AG10803 (cell line): ENCODE results near the gene AGBL1.
A peak's percentile ranks its signal among the peaks of the same experiment; 100 is the strongest.

Experiments used
- DNase-seq: peaks from one replicate; pipeline ENCODE4 v3.0.0; 2010; ENCODE audit warnings: low read depth
- H3K4me3 ChIP-seq: 2 replicates; pipeline ENCODE4 v1.5.1; 2011; ENCODE audit warnings: mild to moderate bottlenecking, low read length, control low read depth
- CTCF ChIP-seq: conservative IDR thresholded peaks from 2 replicates; pipeline ENCODE4 v1.5.1; 2011; ENCODE audit warnings: mild to moderate bottlenecking, low read length, control low read depth, inconsistent platforms

Gene AGBL1

DNA sequence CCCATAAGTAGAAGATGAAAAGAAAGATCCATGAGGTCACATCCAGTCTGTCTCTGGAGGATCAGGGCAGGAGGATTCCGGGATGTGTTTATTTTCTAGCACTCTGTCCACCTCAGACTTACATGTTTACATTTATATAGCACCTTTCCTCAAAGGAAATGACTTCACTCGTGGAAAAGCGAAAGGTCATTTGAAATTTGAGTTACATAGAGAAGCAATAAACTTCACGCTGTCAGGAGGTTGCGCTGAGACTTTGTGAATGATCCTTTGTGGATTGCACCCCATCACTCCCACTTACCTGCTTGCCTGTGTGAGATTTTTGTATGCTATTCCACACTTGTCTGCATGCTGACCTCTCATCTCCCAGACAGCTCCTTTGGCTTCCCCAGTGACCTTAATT is 540.5 kb downstream of the AGBL1 start:
- no peak overlapping the region for H3K4me3 ChIP-seq
- TF ChIP-seq CTCF, result no peak
- DNase-seq, result no peak

GRCh38 chr15:86620641-86621349 is 541.1 kb downstream of the AGBL1 start:
- H3K4me3 ChIP-seq, result no peak overlapping the region
- no peak for TF ChIP-seq CTCF
- DNase-seq, result peak; percentile 9

DNA sequence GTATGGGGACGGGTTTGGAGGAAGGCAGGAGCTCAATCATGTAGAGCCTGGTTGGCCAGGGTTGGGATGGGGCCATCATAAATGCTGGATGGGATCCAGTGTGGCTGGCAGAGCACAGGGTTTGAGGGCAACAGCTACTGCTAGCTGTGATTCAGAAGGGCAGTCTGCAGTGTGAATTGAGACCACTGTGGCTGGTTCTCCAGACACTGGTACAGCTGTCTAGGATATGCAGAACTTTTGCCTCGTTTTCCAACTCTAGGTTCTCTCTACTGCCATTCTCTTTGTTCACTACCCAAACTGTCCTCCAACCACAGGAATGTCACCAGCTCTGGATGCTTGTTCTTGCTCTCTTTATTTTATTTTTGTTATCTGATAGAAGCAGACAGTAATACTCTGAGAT is 543.6 kb downstream of the AGBL1 start:
- no peak for DNase-seq
- no peak for TF ChIP-seq CTCF
- H3K4me3 ChIP-seq, result no peak overlapping the region

GRCh38 chr15:86624261-86625036 is 544.8 kb downstream of the AGBL1 start:
- H3K4me3 ChIP-seq, result no peak overlapping the region
- DNase-seq, result peak; percentile 86
- TF ChIP-seq CTCF, result peak; percentile 59

DNA sequence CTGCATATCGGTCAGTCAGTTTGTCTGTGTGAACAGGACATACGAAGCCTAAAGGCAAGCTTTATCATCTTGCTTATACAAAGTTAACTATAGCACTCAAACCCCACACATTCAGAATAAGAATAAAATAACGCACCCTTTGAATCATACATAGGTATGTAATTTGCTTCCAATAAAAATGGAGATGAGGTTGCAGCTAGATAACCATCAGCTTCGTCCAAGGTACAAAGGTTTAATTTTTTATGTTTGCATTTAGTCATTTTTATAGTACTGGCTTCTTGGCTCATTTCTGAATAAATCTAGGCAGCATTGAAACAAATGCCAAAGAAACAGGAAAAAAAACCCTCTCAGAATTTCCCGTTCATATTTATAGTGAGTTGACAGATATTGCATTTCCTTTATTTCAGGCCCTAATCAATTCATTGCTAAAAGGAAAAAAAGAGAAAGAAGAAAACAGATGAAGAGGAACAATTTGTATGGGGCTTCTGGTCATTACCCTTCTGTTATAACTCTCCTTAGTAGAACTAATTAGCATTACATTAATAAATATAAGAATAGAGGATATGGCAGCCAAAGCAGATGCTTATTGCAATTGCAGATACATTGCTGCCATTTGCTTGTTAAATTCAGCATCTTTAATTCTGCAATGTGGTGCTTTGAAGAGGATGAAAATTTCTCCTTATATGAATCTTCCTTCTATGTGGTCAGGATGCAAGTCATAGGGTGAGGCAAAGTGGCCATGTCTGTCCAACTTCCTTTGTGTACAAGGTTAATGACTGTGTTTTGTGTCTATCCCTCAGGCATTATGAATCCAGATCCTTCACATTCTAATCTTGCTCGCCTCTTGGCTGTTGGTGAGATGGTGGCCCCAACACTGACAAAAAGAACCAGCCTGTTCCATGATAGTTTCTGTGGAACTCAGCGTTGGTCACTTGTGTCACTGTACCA is 550.0 kb downstream of the AGBL1 start:
- H3K4me3 ChIP-seq, result no peak overlapping the region
- DNase-seq, result no peak
- TF ChIP-seq CTCF, result no peak

GRCh38 chr15:86630946-86631345 is 551.3 kb downstream of the AGBL1 start:
- no peak for TF ChIP-seq CTCF
- H3K4me3 ChIP-seq, result no peak overlapping the region
- DNase-seq, result no peak
